Kidney epithelial cell (primary cell): ENCODE results near the gene ADD1. TPM values are rescaled to one million over a fixed set of nuclear protein-coding genes. Genes with fewer than 3 reads are reported as not detected.

Experiments
- DNase-seq: peaks from one replicate; pipeline ENCODE4 v3.0.0-alpha.2; 2010; ENCODE audit warnings: low read depth
- H3K27me3 ChIP-seq: 2 replicates; pipeline ENCODE4 v1.6.0; 2011; ENCODE audit warnings: low read length; ENCODE audit not compliant: control insufficient read depth, insufficient read depth
- H3K36me3 ChIP-seq: 2 replicates; pipeline ENCODE4 v1.5.1; 2011; ENCODE audit warnings: low read length; ENCODE audit not compliant: control insufficient read depth, insufficient read depth
- H3K4me3 ChIP-seq: 2 replicates; pipeline ENCODE4 v1.5.1; 2011; ENCODE audit warnings: low read depth, mild to moderate bottlenecking, control low read depth, low read length
- total RNA-seq: library from RNA; depleted of rRNA; stranded (reverse); fragments of >200 nt; gene quantifications from 2 replicates; pipeline ENCODE4 v1.2.3, GENCODE V29; 2015
- TF ChIP-seq, protein P1 (sequence below): IDR thresholded peaks from 2 replicates; pipeline ENCODE4 v1.5.1; 2011; ENCODE audit warnings: mild to moderate bottlenecking, moderate library complexity, low read length, control low read depth, inconsistent platforms; ENCODE audit not compliant: insufficient read depth, poor library complexity, severe bottlenecking

ADD1 gene
- total RNA-seq, 1 donor from 2014 or later: 132 TPM

DNA sequence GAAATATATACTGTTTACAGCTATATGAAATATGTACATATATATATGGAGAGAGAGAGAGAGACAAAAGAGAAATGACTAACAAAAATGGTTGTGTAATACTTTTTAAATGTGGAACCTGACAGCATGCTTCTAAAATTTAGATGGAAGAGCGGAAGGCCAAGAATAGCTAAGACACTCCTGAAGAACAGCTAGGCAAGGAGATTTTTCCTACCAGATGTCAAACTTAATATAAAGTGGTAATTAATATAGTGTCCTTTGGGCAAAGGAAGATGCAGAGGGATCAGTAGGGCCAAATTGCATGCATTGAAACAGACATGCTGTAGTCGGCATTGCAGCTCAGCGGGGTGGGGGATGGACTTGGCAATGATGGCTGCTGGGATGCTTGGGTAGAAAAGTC, 45.2 kb downstream of the ADD1 start:
- TF ChIP-seq, protein P1, sequence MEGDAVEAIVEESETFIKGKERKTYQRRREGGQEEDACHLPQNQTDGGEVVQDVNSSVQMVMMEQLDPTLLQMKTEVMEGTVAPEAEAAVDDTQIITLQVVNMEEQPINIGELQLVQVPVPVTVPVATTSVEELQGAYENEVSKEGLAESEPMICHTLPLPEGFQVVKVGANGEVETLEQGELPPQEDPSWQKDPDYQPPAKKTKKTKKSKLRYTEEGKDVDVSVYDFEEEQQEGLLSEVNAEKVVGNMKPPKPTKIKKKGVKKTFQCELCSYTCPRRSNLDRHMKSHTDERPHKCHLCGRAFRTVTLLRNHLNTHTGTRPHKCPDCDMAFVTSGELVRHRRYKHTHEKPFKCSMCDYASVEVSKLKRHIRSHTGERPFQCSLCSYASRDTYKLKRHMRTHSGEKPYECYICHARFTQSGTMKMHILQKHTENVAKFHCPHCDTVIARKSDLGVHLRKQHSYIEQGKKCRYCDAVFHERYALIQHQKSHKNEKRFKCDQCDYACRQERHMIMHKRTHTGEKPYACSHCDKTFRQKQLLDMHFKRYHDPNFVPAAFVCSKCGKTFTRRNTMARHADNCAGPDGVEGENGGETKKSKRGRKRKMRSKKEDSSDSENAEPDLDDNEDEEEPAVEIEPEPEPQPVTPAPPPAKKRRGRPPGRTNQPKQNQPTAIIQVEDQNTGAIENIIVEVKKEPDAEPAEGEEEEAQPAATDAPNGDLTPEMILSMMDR: no peak
- Histone ChIP-seq H3K36me3 (peaks cover 2% of the 10 kb centered on the region), H3K4me3 (no peak overlapping the region), H3K27me3 (no peaks in the 10 kb centered on the region)
- DNase-seq: no peak

DNA sequence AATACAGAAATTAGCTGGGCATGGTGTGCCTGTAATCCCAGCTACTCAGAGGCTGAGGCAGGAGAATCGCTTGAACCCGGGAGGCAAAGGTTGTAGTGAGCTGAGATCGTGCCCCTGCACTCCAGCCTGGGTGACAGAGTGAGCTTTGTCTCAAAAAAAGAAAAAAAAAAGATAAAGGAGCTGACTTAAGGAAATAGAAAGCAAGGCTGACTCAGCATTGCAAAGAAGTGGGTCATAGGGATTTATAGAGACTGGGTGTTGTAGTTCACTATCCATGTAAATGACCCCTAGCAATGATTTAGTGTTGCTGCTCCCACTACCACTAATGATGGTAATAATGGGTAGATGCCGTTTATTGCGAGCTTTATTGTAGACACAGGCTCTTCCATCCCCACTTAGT, 47.6 kb downstream of the ADD1 start:
- Histone ChIP-seq H3K4me3 (no peak overlapping the region), H3K27me3 (no peaks in the 10 kb centered on the region), H3K36me3 (no peaks in the 10 kb centered on the region)
- TF ChIP-seq, protein P1: no peak
- DNase-seq: peak; percentile 26

DNA sequence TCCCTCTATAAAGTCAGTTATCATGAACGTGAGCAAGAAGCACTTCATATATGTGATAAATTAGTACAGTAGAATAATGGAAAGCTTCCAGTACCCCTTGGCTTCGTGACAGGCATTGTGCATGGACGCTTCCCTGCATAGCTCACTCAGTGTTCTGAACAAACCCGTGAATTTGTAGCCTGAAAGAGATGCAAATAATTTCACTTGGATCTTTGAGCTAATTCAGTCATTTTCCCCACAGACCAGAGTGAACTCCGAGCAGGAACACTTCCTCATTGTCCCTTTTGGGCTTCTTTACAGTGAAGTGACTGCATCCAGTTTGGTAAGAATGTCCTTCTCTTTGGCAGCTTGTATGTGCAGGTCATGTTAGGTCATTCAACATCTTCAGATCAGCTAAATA, 50.1 kb downstream of the ADD1 start:
- H3K4me3 ChIP-seq: no peak overlapping the region
- no peak for DNase-seq
- H3K27me3 ChIP-seq: no peaks in the 10 kb centered on the region
- H3K36me3 ChIP-seq: no peaks in the 10 kb centered on the region
- TF ChIP-seq, protein P1: no peak

DNA sequence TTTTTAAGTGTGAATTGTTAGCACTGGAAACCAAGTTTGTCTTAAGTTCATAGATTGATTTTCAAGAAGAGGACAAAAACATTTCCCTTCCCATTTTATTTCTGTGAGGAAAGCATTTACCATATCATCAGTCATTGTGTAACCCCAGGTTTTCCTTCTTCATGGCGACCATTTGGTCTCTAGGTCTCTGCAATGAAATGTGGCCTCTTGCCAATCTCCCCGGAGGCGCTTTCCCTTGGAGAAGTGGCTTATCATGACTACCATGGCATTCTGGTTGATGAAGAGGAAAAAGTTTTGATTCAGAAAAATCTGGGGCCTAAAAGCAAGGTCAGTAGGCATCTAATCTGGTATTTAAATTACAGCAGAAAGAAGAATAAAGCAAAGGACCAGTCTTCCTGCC, 54.4 kb downstream of the ADD1 start:
- DNase-seq: no peak
- no peak overlapping the region for H3K4me3 ChIP-seq
- H3K27me3 ChIP-seq: no peaks in the 10 kb centered on the region
- TF ChIP-seq, protein P1: no peak
- H3K36me3 ChIP-seq: peaks cover 4% of the 10 kb centered on the region

DNA sequence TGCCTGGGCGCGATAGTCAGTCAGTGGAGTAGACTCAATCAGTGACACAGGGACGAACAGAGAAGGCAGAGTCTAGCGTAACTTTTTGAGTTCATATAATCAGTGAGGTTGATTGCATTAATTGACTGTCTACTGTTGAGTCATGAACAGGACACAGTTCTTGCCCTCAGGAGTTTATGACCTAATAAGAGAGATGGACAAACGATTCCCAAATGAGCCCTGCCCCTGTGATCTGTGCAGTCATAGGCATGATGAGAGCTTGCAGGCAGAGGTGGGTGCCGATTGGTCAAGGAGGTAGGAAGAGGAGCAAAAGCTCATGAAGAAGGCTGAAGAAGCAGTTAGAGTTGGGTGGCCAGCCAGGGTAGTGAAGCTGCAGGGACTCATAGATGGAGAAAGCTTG, 57.1 kb downstream of the ADD1 start:
- H3K27me3 ChIP-seq: no peaks in the 10 kb centered on the region
- no peak for DNase-seq
- TF ChIP-seq, protein P1: no peak
- no peak overlapping the region for H3K4me3 ChIP-seq
- peaks cover 6% of the 10 kb centered on the region for H3K36me3 ChIP-seq

DNA sequence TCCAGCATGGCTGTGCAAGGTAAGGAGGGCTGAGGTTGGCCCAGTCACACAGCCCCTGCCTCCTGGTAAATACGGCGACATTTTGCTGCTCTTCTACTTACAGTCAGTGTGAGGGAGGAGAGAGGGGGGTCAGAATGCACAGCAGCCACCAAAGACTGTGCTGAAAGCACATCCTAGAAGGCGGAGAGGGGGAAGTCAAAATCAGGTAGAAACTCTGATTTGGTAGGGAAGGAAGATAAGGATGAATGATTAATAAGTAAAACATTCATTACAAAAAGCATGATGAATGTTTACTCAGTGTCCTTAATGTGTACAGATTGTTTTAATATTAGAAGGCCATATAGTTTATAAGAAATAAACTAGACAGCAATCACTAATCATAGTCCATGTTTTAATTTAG, 57.5 kb downstream of the ADD1 start:
- Histone ChIP-seq H3K27me3 (no peaks in the 10 kb centered on the region), H3K36me3 (peaks cover 6% of the 10 kb centered on the region), H3K4me3 (no peak overlapping the region)
- TF ChIP-seq, protein P1: no peak
- no peak for DNase-seq
